ENCODE measurements around the gene CD99L2.

Gene CD99L2

DNA sequence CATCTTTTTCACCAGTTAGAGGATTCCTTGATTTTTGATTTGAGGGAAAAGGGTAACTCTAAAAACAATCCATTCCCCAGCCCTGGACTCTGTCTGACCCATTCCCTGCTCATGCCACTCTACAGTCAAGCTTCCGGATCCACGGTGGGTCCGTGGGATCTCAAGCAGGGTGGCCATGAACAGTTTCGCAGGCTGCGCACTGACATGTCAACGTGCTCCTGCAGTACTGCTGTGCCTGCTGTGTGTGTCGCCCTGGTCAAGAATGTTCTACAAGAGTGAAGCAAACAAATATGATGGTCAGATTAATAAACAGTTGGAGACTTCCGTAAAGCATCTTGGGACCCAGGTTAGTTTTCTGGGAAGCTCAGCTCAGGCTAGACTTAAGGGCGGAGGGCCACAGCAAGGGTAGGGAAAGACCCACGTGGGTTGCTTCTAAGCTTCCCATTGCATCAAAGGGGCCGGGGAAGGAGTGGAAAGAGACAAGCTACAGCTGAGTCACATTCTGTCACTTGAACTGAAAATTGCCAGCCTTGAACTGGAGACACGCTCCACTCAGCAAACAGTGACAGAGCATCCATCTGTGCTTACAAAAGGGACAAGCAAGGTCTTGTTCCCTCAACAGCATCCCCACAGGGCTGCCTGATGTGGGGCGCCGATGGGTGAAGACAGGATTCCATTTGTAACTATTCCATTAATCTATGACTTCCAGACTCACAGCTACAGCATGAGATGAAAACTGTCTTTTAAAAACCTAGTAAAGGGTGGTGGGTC is 123.5 kb downstream of the CD99L2 start:
- H2AFZ ChIP-seq = no peak overlapping the region
- no peak overlapping the region for H3K9ac ChIP-seq
- H3K4me3 ChIP-seq (ENCODE audit: low read depth, low read length) = no peak overlapping the region
- H3K27me3 ChIP-seq (ENCODE audit: control insufficient read depth, insufficient read depth, low read length) = no peaks in the 10 kb centered on the region
- TF ChIP-seq, protein P1, sequence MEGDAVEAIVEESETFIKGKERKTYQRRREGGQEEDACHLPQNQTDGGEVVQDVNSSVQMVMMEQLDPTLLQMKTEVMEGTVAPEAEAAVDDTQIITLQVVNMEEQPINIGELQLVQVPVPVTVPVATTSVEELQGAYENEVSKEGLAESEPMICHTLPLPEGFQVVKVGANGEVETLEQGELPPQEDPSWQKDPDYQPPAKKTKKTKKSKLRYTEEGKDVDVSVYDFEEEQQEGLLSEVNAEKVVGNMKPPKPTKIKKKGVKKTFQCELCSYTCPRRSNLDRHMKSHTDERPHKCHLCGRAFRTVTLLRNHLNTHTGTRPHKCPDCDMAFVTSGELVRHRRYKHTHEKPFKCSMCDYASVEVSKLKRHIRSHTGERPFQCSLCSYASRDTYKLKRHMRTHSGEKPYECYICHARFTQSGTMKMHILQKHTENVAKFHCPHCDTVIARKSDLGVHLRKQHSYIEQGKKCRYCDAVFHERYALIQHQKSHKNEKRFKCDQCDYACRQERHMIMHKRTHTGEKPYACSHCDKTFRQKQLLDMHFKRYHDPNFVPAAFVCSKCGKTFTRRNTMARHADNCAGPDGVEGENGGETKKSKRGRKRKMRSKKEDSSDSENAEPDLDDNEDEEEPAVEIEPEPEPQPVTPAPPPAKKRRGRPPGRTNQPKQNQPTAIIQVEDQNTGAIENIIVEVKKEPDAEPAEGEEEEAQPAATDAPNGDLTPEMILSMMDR (IDR thresholded peaks at IDR 0.05) = no peak
- H3K36me3 ChIP-seq (ENCODE audit: control insufficient read depth, insufficient read depth, low read length) = no peaks in the 10 kb centered on the region
- H3K9me3 ChIP-seq (ENCODE audit: control insufficient read depth, low read length) = no peaks in the 10 kb centered on the region
- H3K79me2 ChIP-seq = no peaks in the 10 kb centered on the region
- no peak overlapping the region for H3K4me2 ChIP-seq (ENCODE audit: low read length)
- no peaks in the 10 kb centered on the region for H3K4me1 ChIP-seq
- H3K27ac ChIP-seq = no peak overlapping the region

DNA sequence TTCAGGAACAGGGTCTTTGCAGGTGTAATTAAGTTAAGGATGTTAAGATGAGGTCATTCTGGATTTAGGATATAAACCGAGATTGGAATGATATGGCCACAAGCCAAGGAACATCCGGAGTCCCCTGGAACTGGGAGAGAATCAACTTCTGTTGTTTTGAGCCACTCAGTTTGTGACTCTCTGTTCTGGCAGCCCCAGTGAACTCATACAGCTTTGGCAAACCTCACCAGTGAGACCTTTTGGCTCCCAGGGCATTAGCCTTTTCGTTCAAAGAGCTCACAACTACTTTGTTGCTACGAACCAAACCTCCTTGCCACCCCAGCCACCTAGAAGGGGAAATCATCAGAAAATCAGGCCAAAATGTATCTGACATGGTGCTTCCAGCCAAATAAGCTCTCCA is 124.8 kb downstream of the CD99L2 start:
- no peak overlapping the region for H3K27ac ChIP-seq
- no peak overlapping the region for H2AFZ ChIP-seq
- TF ChIP-seq, protein P1 (IDR thresholded peaks at IDR 0.05) = no peak

DNA sequence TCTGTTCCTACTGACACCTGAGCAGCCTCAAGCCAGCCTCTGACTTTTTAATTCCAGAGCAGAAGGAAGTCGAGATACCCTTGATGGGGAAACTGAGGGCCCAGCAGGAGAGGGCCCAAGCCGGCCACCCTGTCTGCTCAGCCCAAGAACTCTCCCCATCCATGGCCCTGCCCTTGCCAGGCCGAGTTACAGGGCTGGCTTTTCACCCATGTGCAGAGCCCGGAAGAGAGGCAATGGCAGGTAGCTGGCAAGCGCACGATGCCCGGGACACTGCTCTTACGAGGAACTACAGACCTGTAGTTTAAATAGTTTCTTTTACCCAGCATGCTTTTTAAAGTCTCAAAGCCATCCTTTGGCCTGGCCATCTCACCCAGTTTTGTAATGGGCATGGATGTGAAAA is 125.4 kb downstream of the CD99L2 start:
- Histone ChIP-seq H3K4me1 (no peaks in the 10 kb centered on the region), H3K9me3 (ENCODE audit: control insufficient read depth, low read length) (no peaks in the 10 kb centered on the region), H2AFZ (no peak overlapping the region), H3K36me3 (ENCODE audit: control insufficient read depth, insufficient read depth, low read length) (no peaks in the 10 kb centered on the region), H3K4me2 (ENCODE audit: low read length) (no peak overlapping the region), H3K4me3 (ENCODE audit: low read depth, low read length) (no peak overlapping the region), H3K9ac (no peak overlapping the region), H3K27me3 (ENCODE audit: control insufficient read depth, insufficient read depth, low read length) (no peaks in the 10 kb centered on the region), H3K79me2 (no peaks in the 10 kb centered on the region), H3K27ac (no peak overlapping the region)
- TF ChIP-seq, protein P1 (IDR thresholded peaks at IDR 0.05) = no peak

More for the DNA sequence above, 124.8 kb downstream of the CD99L2 start:
- Histone ChIP-seq H3K4me3 (ENCODE audit: low read depth, low read length) (no peak overlapping the region), H3K36me3 (ENCODE audit: control insufficient read depth, insufficient read depth, low read length) (no peaks in the 10 kb centered on the region), H3K79me2 (no peaks in the 10 kb centered on the region), H3K27me3 (ENCODE audit: control insufficient read depth, insufficient read depth, low read length) (no peaks in the 10 kb centered on the region), H3K4me2 (ENCODE audit: low read length) (no peak overlapping the region), H3K4me1 (no peaks in the 10 kb centered on the region), H3K9ac (no peak overlapping the region), H3K9me3 (ENCODE audit: control insufficient read depth, low read length) (no peaks in the 10 kb centered on the region)

DNA sequence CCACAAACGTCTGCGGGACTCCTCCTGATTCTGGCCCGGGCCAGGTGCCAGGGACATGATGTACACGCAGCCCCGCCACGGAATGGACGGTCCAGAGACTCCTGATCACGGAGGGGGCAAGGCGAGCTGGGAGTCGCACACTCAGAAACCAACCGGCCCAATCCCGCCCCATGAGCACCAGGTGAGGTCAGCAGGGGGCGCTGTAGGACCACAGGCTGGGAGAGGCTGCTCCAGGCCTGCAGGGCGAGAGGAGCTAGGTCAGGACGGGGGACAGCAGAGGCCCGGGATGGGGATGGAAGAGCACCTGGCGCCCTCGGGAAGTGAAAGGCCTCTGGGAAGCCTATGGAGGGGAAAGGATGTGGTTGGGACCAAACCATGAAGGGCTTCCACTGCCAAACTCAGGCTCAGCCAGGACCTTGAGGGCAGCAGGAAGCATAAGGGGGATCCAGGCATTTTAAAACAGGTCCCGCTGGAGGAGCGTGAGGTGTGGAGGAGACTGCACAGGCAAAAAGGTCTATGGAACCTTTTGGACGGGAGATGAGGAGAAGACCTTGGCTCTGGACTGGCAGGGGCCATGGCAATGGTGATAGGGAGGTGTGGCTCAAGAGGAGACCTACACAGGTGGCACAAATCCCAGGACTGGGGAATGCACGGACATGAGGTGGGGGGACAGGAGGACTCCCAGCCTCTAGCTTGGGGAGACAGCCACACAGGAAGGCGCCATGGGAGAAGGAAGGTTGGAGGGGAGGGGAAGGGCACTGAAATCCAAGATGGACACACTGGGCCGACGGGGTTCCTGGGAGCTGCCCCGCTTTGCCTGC is 126.1 kb downstream of the CD99L2 start:
- Histone ChIP-seq H3K9ac (no peak overlapping the region), H3K27me3 (ENCODE audit: control insufficient read depth, insufficient read depth, low read length) (no peaks in the 10 kb centered on the region), H3K27ac (no peak overlapping the region)

More for the DNA sequence above, 126.1 kb downstream of the CD99L2 start:
- H3K4me1 ChIP-seq = no peaks in the 10 kb centered on the region
- H3K36me3 ChIP-seq (ENCODE audit: control insufficient read depth, insufficient read depth, low read length) = no peaks in the 10 kb centered on the region
- no peak overlapping the region for H2AFZ ChIP-seq
- H3K9me3 ChIP-seq (ENCODE audit: control insufficient read depth, low read length) = no peaks in the 10 kb centered on the region
- H3K79me2 ChIP-seq = no peaks in the 10 kb centered on the region
- no peak overlapping the region for H3K4me3 ChIP-seq (ENCODE audit: low read depth, low read length)
- H3K4me2 ChIP-seq (ENCODE audit: low read length) = no peak overlapping the region
- TF ChIP-seq, protein P1 (IDR thresholded peaks at IDR 0.05) = peak; percentile 71
